GM21390 (cell line): Measurements from ENCODE around the gene LRRC4C.

ENCODE experiments used
- ATAC-seq: cut with Tn5 transposase; IDR thresholded peaks from one replicate; pipeline ENCODE4 v1.9.1; 2021; ENCODE audit not compliant: unreplicated experiment

LRRC4C gene

DNA sequence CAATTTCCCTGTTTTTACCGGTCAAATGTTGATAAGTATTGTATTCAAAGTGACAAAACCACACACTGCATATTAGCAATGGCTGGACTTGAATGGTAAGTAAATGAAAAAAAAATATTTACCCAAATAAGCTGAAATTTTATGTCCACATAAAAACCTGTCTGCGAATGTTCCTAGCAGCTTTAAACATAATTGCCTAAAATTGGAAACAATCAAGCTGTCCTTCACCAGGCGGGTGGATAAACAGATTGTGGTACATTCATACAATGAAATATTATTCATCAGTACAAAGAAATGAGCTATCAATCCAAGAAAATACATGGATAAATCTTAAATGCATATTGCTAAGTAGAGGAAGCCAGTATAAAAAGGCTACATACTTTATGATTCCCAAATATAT is 1067.8 kb downstream of the LRRC4C start:
- ATAC-seq: no peak

DNA sequence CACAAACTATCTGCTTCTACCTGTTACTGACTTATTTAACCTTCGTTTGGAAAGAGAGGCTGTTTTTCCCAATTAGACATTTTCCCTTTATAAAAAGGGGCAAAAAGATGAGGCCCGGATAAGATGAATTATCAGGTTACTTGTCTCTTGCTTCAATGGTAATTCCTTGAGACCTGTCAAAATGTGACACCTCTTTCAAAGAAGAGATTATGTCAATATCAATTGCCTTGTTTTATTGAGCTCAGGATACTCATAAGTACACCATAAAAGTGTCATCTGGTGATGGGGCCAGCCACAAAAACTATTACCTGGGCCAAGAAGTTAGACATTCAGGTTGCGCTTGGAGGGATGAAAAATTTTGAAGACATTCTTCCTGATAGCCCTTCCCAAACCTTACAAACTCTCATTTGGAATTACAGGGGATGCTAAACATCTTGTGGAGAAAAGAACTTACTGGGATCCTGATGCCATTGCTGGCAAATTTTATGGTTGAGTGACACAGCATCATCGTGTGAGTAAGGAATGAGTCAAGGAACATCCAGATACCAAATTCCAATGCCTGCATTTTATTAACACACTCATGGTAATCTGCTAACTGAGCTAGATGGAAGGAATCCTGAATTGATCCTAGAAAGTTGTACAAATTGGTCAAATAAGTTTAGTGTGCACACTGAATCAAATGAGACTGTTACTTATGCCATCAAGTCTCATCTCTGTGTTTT is 1071.2 kb downstream of the LRRC4C start:
- no peak for ATAC-seq

DNA sequence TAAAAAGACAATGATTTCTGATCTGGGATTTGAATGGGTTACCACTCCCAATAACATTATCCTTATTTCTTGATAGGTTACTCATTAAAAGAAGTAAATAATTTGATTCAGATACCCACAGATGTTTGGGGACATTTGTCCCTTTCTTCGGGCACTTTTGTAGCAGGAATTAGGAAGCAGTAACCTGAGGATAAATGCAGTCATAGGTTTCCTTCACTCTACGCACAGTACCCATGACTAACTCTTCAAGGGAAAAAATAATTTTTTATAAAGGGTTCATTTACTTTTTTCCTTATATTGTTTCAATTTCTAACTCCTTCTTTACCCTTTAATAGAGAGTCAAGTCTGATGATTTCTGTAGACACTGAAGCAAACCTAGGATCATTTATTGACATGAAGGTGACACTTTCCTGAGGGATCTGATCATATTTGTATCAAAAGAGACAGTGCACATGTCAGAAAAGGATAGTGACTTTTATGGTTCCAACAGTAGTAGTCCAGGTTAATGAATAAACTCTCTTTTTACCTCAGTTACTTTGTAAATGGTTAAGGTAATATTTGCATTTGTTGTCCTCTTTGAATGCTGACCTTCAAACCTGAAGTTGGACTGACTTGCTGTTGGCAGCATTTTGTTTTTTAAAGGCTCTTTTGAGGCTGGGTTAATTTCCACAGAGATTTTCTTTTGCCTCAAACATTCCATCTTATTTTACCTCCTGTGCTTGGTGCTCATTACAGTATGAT is 1072.0 kb downstream of the LRRC4C start:
- ATAC-seq: no peak

DNA sequence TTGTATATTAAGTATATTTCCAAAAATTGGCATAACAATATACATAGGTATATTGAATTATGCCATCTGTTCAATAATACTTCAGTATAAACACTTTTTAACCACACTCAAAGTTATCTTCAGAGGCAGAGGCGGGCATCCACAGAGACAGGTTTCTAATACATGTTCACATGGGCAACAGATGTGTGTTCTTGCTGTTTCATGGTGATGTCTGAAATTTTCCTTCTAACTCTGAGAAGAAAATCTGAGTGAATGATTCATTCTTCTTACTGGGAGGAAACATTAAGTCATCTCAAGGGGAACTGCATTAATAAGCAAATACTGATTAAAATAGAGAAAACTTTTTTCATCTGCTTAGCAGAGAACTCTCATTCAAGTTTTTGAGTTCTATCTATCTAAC is 1074.5 kb downstream of the LRRC4C start:
- ATAC-seq: no peak

DNA sequence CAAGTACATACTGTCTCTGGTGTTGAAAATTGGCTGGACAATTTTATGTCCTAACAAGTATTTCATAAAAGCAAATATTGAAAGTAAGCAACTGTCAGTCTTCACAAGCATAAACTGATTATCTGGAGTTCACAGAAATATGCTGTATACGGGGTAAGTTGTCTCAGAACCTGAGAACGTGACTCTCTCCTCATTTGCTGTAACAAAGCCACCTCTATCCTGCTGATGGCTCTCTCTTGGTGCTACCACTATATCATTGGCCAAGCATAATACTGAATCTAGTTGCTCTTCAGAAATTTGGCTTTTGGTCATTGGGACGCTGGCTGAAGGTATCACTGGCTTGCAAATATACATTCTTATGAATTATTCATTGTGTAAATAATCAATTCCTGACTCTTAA is 1078.0 kb downstream of the LRRC4C start:
- no peak for ATAC-seq

DNA sequence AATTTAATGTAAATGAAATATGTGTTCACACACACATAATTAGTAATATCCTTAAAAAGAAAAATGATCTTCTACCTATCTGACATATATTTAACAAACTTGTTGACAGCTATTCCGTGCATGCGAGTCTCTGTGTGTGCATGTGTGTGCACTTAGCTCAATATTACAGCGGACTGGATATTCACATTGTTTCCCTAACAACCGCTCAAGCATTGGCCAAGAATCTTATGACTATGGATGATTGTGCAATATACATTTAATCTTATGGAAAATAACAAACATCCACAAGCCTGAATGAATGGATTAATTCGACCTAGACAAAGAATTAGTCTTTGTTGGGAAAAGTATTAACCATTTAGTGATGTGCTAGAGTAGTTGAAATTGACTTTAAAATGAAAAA is 1078.6 kb downstream of the LRRC4C start:
- no peak for ATAC-seq

DNA sequence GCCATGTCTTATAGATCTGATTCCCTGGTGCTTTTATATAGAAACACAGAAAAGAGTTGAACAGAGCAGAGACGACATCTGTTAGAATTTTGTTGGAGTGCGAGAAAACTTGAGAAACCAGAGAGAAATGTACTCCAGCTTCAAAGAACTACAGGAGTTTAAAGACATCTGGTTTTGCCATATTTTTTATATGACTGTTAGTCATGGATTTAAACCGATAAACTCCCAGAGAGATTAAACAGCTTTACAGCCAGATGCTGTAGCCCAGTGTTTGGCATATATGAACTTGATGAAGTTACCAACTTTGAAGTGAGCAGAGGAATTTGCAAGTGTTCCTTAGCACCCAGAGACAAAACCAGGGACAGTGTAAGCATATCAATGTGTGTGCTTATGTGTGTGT is 1083.1 kb downstream of the LRRC4C start:
- ATAC-seq: no peak

DNA sequence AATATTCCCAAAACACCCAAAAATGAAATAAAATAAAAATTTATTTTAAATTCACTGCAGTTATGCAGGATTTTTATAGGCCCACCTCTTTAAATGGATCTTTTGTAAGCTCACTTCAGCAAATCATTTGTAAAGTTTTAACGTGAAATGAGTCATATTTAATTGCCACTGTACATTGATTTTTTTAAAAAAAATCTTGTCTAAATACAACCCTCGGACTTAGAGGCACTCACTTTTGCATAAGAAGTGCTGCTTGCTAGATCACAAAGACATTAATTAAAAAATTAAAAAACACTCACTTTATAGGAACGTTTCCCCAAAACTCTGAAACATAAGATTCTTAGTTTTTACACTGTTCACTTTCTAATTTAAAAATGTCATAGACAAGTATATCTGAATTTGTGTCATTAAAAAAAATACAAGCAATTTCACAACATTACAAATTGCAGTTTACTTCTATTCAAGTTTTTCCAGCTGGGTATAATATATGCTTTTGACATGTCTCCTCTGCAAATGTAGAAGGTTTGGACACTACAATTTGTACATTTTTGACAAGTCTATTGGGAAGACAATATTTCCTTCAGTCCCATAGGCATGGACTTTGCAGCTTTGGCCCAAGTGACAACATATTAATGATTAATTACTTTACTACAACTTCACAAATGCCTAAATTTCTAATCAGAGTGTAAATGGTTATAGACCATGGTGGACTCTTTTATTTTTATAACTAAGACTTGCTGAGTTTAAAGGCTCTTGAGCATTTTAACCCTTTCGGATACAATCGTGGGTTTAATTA is 1088.4 kb downstream of the LRRC4C start:
- ATAC-seq: no peak

DNA sequence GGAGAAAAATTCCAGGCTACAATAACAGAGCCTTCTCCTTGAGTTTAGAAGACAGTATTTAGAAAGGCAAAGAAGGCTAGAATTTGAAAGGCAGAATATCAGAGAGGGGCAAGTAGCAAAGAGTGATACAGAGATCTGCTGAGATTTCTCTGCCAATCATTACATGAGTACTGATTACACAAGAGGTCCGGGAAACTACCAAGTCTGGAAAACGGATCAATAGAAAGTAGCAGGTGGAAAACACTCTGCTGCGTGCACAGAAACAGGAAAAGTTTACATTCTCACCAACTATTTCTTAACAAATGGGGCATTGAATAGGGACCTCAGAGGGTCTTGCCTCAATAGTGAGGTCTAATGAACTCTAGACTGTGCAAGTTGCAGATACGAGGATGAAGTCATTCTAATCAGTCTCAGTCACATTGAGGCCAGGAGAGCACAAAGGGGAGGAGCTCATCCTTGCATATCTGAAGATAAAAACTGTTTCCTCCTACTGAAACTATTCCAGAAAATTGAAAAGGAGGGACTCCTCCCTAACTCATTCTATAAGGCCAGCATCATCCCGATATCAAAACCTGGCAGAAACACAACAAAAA is 1099.2 kb downstream of the LRRC4C start:
- no peak for ATAC-seq

DNA sequence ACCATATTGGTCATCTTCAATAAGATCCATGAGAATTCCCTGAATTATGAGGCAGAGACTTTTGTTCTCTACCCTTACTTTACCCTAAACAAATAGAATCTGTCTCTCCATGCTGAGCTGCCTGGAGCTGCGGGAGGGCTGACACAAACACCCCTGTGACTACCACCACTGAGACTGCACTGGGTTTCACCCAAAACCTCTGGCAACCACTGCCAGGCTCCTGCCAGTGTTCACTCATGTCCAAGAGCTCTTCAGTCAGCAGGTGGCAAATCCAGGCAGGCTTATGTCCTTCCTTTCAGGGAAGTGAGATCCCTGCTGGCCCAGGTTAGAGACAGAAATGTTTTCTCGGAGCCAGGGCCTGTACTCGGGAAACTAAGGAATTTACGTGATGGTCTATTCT is 1105.3 kb downstream of the LRRC4C start:
- no peak for ATAC-seq

DNA sequence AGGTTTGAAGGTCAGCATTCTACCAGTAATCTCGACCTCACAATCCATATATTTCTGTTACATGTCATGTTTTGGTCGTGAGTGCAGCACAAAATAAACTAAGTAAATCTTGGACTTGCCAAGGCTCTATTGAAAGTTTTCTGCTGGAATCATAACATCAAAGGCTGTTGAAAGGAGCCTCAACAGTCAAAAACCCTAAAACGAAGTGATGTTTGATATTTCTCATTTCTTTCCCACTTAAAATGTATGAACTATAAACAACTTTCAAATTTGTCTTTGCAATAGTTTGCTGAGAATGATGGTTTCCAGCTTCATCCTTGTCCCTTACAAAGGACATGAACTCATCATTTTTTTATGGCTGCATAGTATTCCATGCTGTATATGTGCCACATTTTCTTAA is 1118.5 kb downstream of the LRRC4C start:
- ATAC-seq: no peak

DNA sequence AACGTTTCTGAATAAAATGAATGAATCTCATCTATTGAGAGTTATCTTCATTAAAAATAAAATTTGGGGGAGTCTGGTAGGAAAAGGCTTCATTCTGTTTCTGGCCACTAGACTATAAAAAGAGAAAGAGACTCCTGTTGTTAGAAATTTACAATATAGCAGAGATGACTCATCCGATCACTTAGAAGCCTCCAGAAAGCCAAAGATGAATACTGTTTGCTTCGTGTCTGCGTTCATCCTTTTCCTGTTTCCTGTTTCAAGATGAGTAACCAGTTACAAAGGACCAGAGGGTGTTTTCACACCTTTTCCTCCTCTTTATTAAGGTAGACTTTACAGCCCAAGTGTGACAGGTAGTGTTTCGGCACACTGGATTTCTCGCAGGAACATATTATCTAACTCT is 1120.7 kb downstream of the LRRC4C start:
- no peak for ATAC-seq

DNA sequence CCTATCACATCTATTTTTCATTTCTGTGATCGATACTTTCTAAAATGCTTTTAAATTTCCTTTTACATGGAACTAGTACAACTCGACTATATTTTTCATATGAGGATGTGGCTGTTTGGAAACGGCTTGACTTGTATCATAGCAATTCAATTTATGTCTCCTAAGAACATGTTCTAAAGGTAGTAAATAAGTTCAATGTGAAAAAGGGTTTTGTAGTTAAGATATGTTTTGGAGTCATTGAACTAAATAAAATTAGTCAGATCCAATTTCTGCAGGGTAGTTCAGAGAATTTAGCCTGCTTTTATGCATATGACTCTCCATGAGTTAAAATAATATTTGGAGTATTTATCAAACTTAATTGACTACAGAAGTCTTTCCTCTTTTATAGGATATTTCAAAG is 1121.4 kb downstream of the LRRC4C start:
- ATAC-seq: no peak

DNA sequence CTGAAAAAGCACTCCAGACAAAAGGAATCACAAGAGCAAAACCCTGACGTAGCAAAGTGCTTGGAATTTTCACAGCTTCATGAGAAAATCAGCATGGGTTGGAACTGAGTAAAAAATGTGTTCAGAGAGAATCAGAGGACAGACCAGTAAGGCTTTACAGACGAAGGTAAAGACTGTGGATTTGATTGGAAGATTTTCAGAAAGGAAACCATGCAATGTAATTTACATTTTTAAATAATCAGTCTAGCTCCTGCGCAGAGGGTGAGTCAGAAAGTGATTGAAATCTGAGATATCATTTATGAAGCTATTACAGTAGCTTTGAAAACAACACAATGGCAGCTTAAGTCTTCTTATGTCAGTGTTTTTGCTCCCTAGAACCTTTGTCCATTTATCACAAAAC is 1122.3 kb downstream of the LRRC4C start:
- ATAC-seq: no peak

DNA sequence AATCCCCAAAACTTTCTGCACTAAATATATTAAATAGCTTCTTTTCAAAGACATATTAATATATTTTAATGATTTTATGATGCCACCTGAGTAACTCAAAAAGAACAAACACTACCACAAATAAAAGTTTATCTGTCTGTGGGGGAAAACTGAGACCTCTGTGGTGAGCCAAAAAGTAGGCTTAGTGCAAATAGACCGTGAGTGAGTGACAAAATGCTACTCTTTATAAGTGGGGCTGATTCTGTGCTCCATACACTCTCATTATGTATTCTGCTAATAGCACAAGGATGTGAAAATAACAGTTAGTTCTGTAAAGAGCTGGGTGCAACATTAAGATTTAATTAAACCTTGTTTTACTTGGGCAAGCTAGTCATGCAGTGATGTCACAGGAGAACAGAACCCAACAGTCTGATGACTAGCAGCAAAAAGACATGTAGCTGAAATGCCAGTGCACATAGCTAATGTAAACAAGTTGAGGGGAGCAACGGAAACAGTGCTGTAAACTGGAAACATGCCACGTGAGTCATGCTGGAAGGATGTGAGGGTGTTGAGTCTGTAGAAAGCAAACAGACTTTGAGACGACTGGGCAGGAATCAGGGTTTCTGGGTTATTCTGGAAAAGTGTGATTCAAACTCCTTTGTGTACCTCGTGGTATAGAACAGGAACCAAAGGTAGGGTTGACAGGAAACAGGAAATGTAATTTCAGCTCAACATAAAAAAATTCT is 1130.4 kb downstream of the LRRC4C start:
- no peak for ATAC-seq

DNA sequence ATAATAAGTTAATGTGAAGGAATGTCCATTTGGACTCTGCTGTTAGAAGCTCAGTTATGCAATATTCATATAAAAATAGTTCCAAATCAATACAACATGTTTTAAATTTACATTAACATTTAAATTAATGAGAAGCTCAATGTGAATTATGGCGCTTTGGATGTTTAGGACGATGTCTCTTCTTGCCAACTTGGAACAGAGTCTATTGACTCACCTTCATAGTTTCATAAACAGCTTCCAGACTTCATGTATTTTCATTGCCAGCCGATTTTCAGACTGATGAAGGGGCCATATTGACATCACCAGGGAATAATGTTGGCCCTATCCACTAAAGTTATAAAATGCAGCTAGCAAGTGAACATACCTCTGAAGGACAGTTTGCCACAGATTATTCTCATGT is 1136.2 kb downstream of the LRRC4C start:
- ATAC-seq: no peak

DNA sequence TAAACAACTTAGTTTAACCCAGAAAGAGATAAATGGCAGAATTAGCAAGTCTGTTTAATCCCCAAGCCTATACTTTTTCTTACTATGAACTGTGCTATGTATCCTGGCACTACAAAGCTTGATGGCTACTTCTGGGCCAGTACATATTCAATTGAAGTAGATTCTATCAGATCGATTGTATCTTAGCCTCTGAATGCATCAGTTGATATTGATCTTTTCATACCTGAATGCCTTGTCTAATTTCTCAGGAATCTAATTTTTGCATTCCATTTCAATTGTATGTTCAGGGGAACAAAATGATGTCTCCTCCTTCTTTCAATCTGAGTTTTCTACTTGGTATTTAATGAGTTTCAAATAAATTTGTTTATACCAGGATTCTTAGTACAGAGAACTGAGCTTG is 1137.9 kb downstream of the LRRC4C start:
- no peak for ATAC-seq

DNA sequence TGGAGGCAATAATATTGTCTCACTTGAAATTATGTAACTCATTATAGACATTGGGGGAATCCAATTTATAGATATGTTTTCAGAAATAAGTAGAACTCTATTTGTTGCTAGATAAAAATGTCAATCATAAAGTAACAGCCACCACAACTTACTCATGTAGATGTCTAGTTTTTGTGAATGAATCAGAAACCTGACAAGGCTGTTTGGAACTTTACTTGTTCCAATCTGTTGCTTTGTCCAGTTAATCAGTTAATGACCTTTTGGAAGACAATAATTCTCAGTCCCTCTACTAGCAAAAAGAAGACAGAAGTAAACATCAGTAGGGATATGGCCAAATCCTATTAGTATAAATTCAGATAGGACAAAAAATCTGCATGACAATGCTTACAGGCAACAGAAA is 1143.3 kb downstream of the LRRC4C start:
- ATAC-seq: no peak

DNA sequence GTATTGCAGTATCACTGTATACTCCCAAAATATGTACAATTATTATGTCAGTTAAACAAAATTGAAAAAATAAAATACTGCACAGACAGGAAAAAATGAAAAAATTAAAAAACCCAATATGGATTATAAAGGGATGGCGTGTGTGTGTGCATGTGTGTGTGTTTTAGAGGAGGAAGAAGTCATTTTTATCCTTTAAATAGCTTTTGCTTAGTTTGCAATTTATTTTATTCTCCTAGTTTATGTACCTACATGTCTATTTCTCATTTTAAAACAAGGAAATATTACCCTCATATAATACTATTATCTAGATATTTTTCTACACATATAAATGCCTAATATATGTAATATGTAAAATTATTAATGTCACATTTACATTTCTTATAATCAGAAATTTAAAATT is 1144.3 kb downstream of the LRRC4C start:
- ATAC-seq: no peak

DNA sequence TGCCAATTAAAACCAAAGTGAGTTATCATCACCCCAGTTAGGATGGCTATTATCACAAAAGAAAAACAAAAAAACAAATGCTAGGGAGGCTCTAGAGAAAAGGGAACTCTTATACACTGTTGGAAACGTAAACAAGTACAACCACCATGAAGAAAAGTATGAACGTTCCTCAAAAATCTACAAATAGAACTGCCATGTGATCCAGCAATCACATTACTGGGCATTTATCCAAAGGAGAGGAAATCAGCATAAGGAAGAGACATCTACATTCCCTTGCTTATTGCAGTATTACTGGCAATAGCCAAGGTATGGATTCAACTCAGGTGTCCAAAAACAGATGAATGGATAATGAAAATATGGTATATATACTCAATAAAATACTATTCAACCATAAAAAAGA is 1145.1 kb downstream of the LRRC4C start:
- ATAC-seq: no peak
